Sciatic nerve (tissue), 2 donors: ENCODE results near the gene CMTM3. TPM values are rescaled to one million over a fixed set of nuclear protein-coding genes. Genes with fewer than 3 reads are reported as not detected.
"Not testable (repeated sequence)": the region's sequence is repeated elsewhere in the genome, so short reads cannot be mapped to it uniquely, and the experiment has no call there.

ENCODE experiments used
- ATAC-seq: fragments of 200-7000 bp; cut with Tn5 transposase; one replicate; pipeline ENCODE4 v1.9.1; 2020; ENCODE audit warnings: mild to moderate bottlenecking, moderate library complexity
- DNase-seq: peaks from one replicate; pipeline ENCODE4 v3.0.0-alpha.2; 2020; ENCODE audit warnings: low spot score
- intact Hi-C: fragments of 100-400 bp; cut with DNase I; formaldehyde crosslinking; loops from one replicate; pipeline ENCODE4 v1.14.2; 2022
- total RNA-seq: library from RNA; stranded (reverse); fragmentation: NEBNext Ultra II Directional; extraction: Animal tissue kit (Norgen Biotek cat#: 25700); gene quantifications from one replicate; pipeline ENCODE4 v1.2.1, GENCODE V29; 2021
- donor health status: DM: no; HTN: no; CAD: no.
- donor health status: DM: no; HTN: no; CAD: no.

The CMTM3 gene
- total RNA-seq, 1 donor from 2014 or later: 44.5 TPM

GRCh38 chr16:66580605-66581209 lies 23.8 kb upstream of the CMTM3 start:
- intact Hi-C loops: no loop called here
- DNase-seq (no peak), ATAC-seq (peak; percentile 73)

GRCh38 chr16:66581246-66581952 lies 23.1 kb upstream of the CMTM3 start:
- ATAC-seq: peak; percentile 34
- DNase-seq: no peak
- intact Hi-C loops: no loop called here

- no peak for DNase-seq
- ATAC-seq: peak; percentile 38
- intact Hi-C loops: no loop called here
These were observed 18.8 kb upstream of the CMTM3 start for GRCh38 chr16:66585481-66586239.

- intact Hi-C loops: no loop called here
- DNase-seq: no peak
- no peak for ATAC-seq
These were observed 16.5 kb upstream of the CMTM3 start for GRCh38 chr16:66587881-66588600.

- no peak for DNase-seq
- intact Hi-C loops: no loop called here
- ATAC-seq: peak; percentile 87
These were observed 15.4 kb upstream of the CMTM3 start for GRCh38 chr16:66588981-66589713.

- DNase-seq (no peak), ATAC-seq (peak; percentile 17)
- intact Hi-C loops: no loop called here
These were observed 14.2 kb upstream of the CMTM3 start for GRCh38 chr16:66590322-66590721.

GRCh38 chr16:66591018-66591417 lies 13.5 kb upstream of the CMTM3 start:
- DNase-seq (no peak), ATAC-seq (no peak)
- intact Hi-C loops: no loop called here

- ATAC-seq (no peak), DNase-seq (no peak)
- intact Hi-C loops: no loop called here
These were observed 12.3 kb upstream of the CMTM3 start for GRCh38 chr16:66592241-66592640.

- intact Hi-C loops: no loop called here
- no peak for ATAC-seq
- no peak for DNase-seq
These were observed 11.7 kb upstream of the CMTM3 start for GRCh38 chr16:66592814-66593213.

GRCh38 chr16:66594739-66595138 lies 9.8 kb upstream of the CMTM3 start:
- intact Hi-C loops: no loop called here
- no peak for DNase-seq
- ATAC-seq: no peak

- DNase-seq, intact Hi-C loops, ATAC-seq: not testable (repeated sequence)
These were observed 7.9 kb upstream of the CMTM3 start for GRCh38 chr16:66596559-66596958.

GRCh38 chr16:66596986-66597848 lies 7.3 kb upstream of the CMTM3 start:
- intact Hi-C loops: no loop called here
- no peak for DNase-seq
- no peak for ATAC-seq

GRCh38 chr16:66598111-66598510 lies 6.4 kb upstream of the CMTM3 start:
- ATAC-seq (no peak), DNase-seq (no peak)
- intact Hi-C loops: no loop called here

GRCh38 chr16:66599726-66600125 lies 4.8 kb upstream of the CMTM3 start:
- intact Hi-C loops: loop anchor here (5.0 kb wide), 1 partner anchor 192 kb away; no protein-coding TSS in a partner anchor
- DNase-seq: no peak
- no peak for ATAC-seq

GRCh38 chr16:66600477-66600876 lies 4.0 kb upstream of the CMTM3 start:
- intact Hi-C loops: loop anchor here (5.0 kb wide), 1 partner anchor 193 kb away; no protein-coding TSS in a partner anchor
- ATAC-seq (no peak), DNase-seq (no peak)

- intact Hi-C loops: loop anchor here (5.0 kb wide), 1 partner anchor 194 kb away; no protein-coding TSS in a partner anchor
- no peak for DNase-seq
These were observed 3.0 kb upstream of the CMTM3 start for GRCh38 chr16:66601471-66601870.

GRCh38 chr16:66603537-66604375 lies 748 bp upstream of the CMTM3 start:
- ATAC-seq (peak; percentile 67), DNase-seq (peak; percentile 79)
- intact Hi-C loops: loop anchor here (5.0 kb wide), 1 partner anchor 196 kb away; no protein-coding TSS in a partner anchor

More at GRCh38 chr16:66601471-66601870, 3.0 kb upstream of the CMTM3 start:
- ATAC-seq: no peak
